HG03066 (cell line): ENCODE results near the gene SRPK3.

Source experiments
- ATAC-seq: cut with Tn5 transposase; IDR thresholded peaks from one replicate; pipeline ENCODE4 v1.9.1; 2021; ENCODE audit warnings: low read depth; ENCODE audit not compliant: unreplicated experiment

The SRPK3 gene

DNA sequence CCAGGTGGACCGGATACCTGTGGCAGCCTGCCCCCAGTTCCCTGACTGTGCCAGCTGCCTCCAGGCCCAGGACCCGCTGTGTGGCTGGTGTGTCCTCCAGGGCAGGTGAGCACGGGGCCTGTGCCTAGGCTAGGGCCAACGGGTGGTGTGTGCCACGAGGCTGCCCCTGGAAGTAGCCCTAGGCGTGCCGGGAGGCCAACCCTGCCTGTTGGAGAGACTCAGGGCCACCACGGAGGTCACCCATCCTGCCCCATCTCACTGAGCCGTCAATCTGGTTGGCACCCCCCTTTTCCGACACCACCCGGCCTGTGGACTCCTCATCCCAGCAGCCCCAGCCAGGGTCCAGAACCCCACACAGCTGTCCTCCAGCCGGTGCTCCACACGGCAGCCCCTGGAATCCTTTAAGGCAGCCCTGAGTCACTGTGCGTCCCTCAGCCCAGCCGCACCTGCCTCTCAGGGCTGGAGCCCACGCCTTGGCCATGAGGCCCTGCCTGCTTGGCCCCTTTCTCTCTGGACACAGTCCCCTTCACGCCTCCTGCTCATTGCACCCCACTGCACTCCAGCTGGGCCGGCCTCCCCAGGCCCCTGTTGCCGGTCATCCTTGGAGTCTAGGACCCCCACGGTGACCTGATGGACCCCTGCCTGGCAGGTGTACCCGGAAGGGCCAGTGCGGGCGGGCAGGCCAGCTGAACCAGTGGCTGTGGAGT, 11.5 kb upstream of the SRPK3 start:
- ATAC-seq: no peak

GRCh38 chrX:153769865-153770600, 10.8 kb upstream of the SRPK3 start:
- ATAC-seq: no peak

- ATAC-seq: no peak
These were observed 10.0 kb upstream of the SRPK3 start for GRCh38 chrX:153770601-153771414.

DNA sequence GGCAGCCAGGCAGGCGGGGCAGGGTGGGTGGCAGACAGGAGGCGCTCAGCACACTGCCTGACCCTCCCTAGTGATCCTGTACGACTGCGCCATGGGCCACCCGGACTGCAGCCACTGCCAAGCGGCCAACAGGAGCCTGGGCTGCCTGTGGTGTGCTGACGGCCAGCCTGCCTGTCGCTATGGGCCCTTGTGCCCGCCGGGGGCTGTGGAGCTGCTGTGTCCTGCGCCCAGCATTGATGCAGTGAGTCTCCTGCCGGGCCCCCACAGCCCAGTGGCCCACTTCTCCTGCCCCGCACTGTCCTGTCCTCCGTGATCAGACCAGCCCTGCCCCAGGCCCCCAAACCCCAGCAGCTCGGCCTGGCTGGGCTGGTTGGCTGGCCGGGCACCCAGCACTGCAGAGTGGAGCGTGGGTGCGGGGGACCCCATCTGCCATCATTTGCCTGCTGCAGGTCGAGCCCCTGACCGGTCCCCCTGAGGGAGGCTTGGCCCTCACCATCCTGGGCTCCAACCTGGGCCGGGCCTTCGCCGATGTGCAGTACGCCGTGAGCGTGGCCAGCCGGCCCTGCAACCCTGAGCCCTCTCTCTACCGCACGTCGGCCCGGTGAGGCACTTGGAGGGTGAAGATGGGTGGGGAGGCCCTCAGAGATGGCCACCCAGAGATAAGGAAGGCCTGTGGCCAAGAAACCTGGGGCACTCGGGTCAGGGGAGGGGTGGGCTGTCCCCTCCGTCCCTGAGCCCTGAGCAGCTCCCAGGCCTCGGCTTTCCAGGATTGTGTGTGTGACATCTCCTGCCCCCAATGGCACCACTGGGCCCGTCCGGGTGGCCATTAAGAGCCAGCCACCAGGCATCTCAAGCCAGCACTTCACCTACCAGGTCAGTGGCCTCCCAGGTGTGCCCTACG, 9.2 kb upstream of the SRPK3 start:
- no peak for ATAC-seq

DNA sequence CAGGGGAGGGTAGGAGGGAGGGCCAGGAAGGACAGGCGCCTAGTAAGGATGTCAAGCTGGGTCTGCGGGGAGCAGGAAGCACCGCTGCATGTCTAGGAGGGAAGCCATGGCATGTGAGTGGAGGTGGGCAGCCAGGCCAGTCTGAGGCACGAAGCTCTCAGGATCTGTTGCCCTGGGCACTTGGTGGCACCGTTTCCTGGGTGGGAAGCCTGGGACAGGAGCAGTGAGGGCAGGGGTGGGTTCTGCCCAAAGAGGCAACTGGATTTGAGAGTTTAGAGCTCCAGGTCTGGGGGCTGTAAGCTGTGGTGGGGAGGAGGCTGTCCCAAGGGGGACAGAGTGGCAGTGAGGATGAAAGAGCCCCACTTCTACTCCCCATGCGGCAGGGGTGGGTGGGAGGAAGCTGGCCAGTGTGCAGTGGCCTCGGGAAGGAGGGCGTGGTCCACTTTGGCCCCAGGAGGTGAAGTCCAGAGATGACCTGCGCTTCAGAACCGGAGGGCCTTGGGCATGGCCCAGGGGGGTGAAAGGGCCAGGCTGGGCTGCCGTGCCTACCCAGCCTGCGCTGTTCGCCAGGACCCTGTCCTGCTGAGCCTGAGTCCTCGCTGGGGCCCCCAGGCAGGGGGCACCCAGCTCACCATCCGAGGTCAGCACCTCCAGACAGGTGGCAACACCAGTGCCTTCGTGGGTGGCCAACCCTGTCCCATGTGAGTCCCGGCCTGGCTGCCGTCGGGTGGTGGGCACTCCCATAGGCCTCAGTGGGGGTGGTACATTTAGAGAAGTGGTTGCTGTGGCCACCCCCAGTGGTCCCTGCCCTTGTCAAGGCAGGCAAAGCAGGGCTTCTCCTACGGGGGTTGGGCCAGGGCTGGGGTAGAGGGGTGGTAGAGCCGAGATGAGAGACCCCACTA, 8.3 kb upstream of the SRPK3 start:
- no peak for ATAC-seq

GRCh38 chrX:153773218-153773611, 7.6 kb upstream of the SRPK3 start:
- ATAC-seq: no peak

GRCh38 chrX:153773741-153774575, 6.9 kb upstream of the SRPK3 start:
- ATAC-seq: no peak

- ATAC-seq: no peak
These were observed 6.1 kb upstream of the SRPK3 start for GRCh38 chrX:153774576-153775292.

DNA sequence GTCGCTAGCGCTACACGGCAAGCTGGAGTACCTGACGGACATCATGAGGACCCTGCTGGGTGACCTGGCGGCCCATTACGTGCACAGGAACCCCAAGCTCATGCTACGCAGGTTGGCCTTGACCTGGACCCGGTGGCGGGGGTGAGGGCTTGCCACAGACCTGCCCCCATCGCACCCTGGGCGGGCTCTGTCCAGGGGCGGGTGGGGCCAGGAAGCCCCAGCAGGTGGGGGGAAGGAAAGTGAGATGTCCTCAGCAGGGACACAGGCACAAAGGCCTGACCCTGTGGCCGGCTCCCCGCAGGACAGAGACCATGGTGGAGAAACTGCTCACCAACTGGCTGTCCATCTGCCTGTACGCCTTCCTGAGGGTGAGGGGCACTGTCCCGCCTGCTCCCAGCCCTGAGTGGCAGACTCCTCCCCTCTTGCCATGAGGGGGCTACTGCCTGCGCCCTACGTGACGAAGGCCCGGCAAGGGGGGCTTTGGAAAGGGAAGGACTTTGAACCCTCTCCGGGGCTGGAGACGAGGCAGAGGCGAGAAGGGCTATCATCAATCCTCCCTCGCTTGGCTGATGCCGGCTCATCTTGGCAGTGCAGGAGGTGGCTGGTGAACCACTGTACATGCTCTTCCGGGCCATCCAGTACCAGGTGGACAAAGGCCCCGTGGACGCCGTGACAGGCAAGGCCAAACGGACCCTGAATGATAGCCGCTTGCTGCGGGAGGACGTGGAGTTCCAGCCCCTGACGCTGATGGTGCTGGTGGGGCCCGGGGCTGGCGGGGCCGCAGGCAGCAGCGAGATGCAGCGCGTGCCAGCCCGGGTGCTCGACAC, 5.3 kb upstream of the SRPK3 start:
- no peak for ATAC-seq

DNA sequence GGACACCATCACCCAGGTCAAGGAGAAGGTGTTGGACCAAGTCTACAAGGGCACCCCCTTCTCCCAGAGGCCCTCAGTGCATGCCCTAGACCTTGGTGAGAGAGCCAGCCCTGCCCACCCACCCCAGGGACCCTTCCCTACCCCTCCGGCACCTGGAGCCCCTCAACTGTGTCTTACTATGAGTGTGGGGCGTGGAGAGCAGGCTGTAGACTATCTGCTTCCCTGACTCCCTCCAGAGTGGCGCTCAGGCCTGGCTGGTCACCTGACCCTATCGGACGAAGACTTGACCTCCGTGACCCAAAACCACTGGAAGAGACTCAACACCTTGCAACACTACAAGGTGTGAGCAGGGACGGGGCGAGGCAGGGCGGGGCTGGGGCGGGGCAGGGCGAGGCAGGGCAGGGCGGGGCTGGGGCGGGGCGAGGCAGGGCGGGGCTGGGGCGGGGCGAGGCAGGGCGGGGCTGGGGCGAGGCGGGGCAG, 4.7 kb upstream of the SRPK3 start:
- no peak for ATAC-seq

- no peak for ATAC-seq
These were observed 4.2 kb upstream of the SRPK3 start for GRCh38 chrX:153776611-153777045.

DNA sequence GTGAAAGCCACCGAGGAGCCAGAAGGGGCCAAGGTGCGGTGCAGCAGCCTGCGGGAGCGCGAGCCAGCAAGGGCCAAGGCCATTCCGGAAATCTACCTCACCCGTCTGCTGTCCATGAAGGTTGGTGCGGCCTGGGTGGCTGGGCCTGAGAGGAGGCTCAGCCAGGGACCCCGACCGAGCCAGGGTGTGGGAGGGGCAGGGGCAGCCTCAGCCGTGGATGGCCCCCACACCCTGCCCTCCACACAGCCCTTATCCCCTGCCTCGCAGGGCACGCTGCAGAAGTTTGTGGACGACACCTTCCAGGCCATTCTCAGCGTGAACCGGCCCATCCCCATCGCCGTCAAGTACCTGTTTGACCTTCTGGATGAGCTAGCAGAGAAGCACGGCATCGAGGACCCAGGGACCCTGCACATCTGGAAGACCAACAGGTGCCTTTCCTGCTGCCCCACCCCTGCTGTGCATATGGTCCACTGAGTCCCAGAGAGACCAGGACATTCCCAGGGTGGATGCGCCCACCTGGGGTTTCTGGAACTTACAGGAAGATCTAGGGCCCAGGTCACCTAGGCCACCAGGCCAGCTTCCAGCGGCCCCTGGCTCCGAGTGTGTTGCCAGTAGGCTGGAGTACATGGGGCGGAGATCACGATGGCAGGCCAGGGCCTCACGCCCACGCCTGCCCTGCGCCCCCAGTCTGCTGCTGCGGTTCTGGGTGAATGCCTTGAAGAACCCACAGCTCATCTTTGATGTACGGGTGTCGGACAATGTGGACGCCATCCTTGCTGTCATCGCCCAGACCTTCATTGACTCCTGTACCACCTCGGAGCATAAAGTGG, 3.4 kb upstream of the SRPK3 start:
- no peak for ATAC-seq

- no peak for ATAC-seq
These were observed 2.7 kb upstream of the SRPK3 start for GRCh38 chrX:153778181-153778580.

DNA sequence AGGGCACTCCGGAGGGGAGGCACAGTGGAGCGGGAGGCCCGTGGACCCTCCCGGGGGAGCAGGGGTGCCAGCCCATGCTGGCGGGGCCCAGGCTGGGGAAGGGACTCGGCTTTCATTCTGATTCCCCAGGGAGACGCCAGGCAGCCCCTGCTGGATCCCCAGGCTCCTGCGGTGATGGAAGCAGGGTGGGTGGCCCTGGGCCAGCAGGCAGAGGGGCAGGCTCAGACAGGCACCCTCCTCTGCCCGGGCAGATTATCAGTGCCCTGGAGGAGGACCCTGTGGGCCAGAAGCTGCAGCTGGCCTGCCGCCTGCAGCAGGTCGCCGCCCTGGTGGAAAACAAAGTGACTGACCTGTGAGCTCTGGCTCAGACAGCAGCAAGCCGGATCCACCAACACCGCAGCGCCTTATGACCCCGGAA, 2.1 kb upstream of the SRPK3 start:
- ATAC-seq: no peak

- ATAC-seq: no peak
These were observed 757 bp upstream of the SRPK3 start for GRCh38 chrX:153779891-153780677.
